ENCODE measurements around the gene FILIP1L.

GRCh38 chr3:100105501-100105900 lies 8.8 kb downstream of the FILIP1L start:
- TF ChIP-seq, protein P1, sequence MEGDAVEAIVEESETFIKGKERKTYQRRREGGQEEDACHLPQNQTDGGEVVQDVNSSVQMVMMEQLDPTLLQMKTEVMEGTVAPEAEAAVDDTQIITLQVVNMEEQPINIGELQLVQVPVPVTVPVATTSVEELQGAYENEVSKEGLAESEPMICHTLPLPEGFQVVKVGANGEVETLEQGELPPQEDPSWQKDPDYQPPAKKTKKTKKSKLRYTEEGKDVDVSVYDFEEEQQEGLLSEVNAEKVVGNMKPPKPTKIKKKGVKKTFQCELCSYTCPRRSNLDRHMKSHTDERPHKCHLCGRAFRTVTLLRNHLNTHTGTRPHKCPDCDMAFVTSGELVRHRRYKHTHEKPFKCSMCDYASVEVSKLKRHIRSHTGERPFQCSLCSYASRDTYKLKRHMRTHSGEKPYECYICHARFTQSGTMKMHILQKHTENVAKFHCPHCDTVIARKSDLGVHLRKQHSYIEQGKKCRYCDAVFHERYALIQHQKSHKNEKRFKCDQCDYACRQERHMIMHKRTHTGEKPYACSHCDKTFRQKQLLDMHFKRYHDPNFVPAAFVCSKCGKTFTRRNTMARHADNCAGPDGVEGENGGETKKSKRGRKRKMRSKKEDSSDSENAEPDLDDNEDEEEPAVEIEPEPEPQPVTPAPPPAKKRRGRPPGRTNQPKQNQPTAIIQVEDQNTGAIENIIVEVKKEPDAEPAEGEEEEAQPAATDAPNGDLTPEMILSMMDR (IDR thresholded peaks at IDR 0.05): no peak
- TF ChIP-seq POLR2AphosphoS5 (IDR thresholded peaks at IDR 0.05; ENCODE audit: insufficient read depth in 1 of 2, low read depth in 1 of 2): no peak

Data from vagina (tissue), 2 donors.